ENCODE data around the gene SPAAR. TPM values are rescaled to one million over a fixed set of nuclear protein-coding genes. Genes with fewer than 3 reads are reported as not detected.
A peak's percentile ranks its signal among the peaks of the same experiment; 100 is the strongest.

SPAAR gene
- total and polyA plus RNA-seq, 9 of the 15 experiments (the other 6 are each of a cell fraction or from before 2014, with no cell fraction given) = not detected

DNA sequence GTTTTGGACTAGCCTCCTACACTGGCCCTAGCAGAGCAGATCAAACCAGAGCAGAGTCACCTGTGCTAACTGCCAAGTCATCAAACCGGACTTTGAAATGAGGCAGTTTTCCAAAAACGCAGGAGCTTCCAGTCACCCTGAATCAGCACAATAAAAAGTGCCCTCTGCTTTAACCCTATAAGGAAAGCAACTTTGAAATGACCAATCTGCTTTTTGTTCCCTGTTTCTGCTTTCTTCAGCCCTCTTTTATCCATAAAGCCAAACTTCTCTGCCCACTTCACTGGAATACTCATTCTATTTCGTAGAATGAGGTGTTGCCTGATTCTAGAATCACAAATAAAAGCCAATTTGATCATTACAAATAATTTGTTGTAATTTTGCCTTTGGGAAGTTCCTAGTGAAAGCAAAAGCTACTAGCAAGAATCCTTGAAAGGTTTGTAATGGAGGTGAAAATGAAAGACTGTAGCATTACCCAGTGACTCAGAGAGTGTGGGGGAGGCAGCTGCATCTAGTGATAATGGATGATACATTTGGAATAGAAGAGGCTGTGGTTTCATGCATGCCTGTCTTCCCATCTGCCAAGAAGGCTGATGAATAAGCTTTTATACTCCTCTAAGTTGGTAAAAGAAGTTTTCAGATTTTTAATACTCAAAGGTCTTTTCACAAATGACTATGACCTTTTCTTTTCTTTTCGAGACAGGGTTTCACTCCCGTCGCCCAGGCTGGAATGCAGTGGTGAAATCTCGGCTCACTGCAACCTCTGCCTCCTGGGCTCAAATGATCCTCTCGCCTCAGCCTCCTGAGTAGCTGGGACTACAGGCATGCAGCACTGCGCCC is 14.9 kb downstream of the SPAAR start (continued):
- no peak for TF ChIP-seq NKRF (IDR thresholded peaks at IDR 0.05; ENCODE audit: borderline replicate concordance)
- peak; percentile 40 for TF ChIP-seq CCNT2 (IDR thresholded peaks at IDR 0.05; ENCODE audit: borderline replicate concordance, extremely low read depth, insufficient read length, low read depth, low read length)
- no peak for TF ChIP-seq ZC3H8 (IDR thresholded peaks at IDR 0.05)
- TF ChIP-seq, protein P1, sequence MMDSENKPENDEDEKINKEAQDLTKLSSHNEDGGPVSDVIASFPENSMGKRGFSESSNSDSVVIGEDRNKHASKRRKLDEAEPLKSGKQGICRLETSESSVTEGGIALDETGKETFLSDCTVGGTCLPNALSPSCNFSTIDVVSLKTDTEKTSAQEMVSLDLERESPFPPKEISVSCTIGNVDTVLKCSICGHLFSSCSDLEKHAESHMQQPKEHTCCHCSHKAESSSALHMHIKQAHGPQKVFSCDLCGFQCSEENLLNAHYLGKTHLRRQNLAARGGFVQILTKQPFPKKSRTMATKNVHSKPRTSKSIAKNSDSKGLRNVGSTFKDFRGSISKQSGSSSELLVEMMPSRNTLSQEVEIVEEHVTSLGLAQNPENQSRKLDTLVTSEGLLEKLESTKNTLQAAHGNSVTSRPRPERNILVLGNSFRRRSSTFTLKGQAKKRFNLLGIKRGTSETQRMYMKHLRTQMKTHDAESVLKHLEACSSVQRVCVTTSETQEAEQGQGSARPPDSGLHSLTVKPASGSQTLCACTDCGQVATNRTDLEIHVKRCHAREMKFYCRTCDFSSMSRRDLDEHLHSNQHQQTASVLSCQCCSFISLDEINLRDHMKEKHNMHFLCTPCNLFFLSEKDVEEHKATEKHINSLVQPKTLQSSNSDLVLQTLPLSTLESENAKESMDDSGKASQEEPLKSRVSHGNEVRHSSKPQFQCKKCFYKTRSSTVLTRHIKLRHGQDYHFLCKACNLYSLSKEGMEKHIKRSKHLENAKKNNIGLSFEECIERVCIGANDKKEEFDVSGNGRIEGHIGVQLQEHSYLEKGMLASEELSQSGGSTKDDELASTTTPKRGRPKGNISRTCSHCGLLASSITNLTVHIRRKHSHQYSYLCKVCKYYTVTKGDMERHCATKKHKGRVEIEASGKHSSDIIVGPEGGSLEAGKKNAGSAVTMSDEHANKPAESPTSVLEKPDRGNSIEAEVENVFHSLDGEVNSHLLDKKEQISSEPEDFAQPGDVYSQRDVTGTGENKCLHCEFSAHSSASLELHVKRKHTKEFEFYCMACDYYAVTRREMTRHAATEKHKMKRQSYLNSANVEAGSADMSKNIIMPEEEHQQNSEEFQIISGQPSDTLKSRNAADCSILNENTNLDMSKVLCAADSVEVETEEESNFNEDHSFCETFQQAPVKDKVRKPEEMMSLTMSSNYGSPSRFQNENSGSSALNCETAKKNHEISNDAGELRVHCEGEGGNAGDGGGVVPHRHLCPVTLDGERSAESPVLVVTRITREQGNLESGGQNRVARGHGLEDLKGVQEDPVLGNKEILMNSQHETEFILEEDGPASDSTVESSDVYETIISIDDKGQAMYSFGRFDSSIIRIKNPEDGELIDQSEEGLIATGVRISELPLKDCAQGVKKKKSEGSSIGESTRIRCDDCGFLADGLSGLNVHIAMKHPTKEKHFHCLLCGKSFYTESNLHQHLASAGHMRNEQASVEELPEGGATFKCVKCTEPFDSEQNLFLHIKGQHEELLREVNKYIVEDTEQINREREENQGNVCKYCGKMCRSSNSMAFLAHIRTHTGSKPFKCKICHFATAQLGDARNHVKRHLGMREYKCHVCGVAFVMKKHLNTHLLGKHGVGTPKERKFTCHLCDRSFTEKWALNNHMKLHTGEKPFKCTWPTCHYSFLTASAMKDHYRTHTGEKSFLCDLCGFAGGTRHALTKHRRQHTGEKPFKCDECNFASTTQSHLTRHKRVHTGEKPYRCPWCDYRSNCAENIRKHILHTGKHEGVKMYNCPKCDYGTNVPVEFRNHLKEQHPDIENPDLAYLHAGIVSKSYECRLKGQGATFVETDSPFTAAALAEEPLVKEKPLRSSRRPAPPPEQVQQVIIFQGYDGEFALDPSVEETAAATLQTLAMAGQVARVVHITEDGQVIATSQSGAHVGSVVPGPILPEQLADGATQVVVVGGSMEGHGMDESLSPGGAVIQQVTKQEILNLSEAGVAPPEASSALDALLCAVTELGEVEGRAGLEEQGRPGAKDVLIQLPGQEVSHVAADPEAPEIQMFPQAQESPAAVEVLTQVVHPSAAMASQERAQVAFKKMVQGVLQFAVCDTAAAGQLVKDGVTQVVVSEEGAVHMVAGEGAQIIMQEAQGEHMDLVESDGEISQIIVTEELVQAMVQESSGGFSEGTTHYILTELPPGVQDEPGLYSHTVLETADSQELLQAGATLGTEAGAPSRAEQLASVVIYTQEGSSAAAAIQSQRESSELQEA (IDR thresholded peaks at IDR 0.05; ENCODE audit: low read depth) = no peak
- TF ChIP-seq ZNF239 (CRISPR knock-in tag; IDR thresholded peaks at IDR 0.05) = 0 out of 2 replicates have a peak, but pooled peaks have one; percentile 11
- no peak for TF ChIP-seq HMGXB4 (CRISPR knock-in tag; IDR thresholded peaks at IDR 0.05)
- no peak for TF ChIP-seq E4F1 (CRISPR knock-in tag; IDR thresholded peaks at IDR 0.05; ENCODE audit: borderline replicate concordance)
- no peak for TF ChIP-seq ZNF3 (CRISPR knock-in tag; IDR thresholded peaks at IDR 0.05)
- no peak for TF ChIP-seq SAFB (IDR thresholded peaks at IDR 0.05; ENCODE audit: borderline replicate concordance, low read depth, low read length)
- TF ChIP-seq E2F4 (CRISPR knock-in tag; IDR thresholded peaks at IDR 0.05; ENCODE audit: low read depth) = no peak

Measured in K562 (cell line).